Endothelial cell (in vitro differentiated cells): ENCODE data around the gene TRPC1. TPM values are rescaled to one million over a fixed set of nuclear protein-coding genes. Genes with fewer than 3 reads are reported as not detected.

Experiments used
- DNase-seq: peaks from one replicate; pipeline ENCODE4 v3.0.0; 2021; ENCODE audit warnings: low spot score
- H3K27ac Mint-ChIP-seq: one replicate; pipeline ENCODE4 v1.8.0; 2021; ENCODE audit warnings: mixed read lengths, inconsistent platforms; ENCODE audit not compliant: unreplicated experiment
- H3K27me3 Mint-ChIP-seq: one replicate; pipeline ENCODE4 v1.8.0; 2021; ENCODE audit warnings: mild to moderate bottlenecking, moderate library complexity, mixed read lengths, inconsistent platforms; ENCODE audit not compliant: unreplicated experiment
- H3K36me3 Mint-ChIP-seq: one replicate; pipeline ENCODE4 v1.8.0; 2021; ENCODE audit warnings: mild to moderate bottlenecking, low read depth, mixed read lengths, inconsistent platforms; ENCODE audit not compliant: unreplicated experiment
- H3K4me1 Mint-ChIP-seq: one replicate; pipeline ENCODE4 v1.8.0; 2021; ENCODE audit warnings: mild to moderate bottlenecking, mixed read lengths, inconsistent platforms; ENCODE audit not compliant: unreplicated experiment
- H3K4me3 Mint-ChIP-seq: one replicate; pipeline ENCODE4 v1.8.0; 2021; ENCODE audit warnings: mild to moderate bottlenecking, mixed read lengths, inconsistent platforms; ENCODE audit not compliant: unreplicated experiment
- H3K9me3 Mint-ChIP-seq: one replicate; pipeline ENCODE4 v1.8.0; 2021; ENCODE audit warnings: mixed read lengths, inconsistent platforms; ENCODE audit not compliant: unreplicated experiment
- CTCF ChIP-seq: fragments of 200-600 bp; sonication (generic); IDR thresholded peaks from one replicate; pipeline ENCODE4 v1.5.0; 2021; ENCODE audit warnings: antibody characterized with exemption; ENCODE audit not compliant: unreplicated experiment
- total RNA-seq: library from RNA; stranded (reverse); fragmentation: NEBNext Ultra II Directional; extraction: Animal tissue kit (Norgen Biotek cat#: 25700); gene quantifications from one replicate; pipeline ENCODE4 v1.2.1, GENCODE V29; 2021; ENCODE audit not compliant: unreplicated experiment

TRPC1 gene
- total RNA-seq, 1 donor from 2014 or later = 19.0 TPM

- TF ChIP-seq CTCF = no peak
- DNase-seq = no peak
- Mint-ChIP-seq H3K27ac (no peak overlapping the region), H3K4me1 (no peaks in the 10 kb centered on the region), H3K36me3 (no peaks in the 10 kb centered on the region), H3K9me3 (no peaks in the 10 kb centered on the region), H3K27me3 (no peaks in the 10 kb centered on the region), H3K4me3 (no peak overlapping the region)
These were observed 123.1 kb downstream of the TRPC1 start for GRCh38 chr3:142846779-142847577.

GRCh38 chr3:142849148-142849547 lies 125.3 kb downstream of the TRPC1 start:
- no peak for TF ChIP-seq CTCF
- Mint-ChIP-seq H3K27me3 (no peaks in the 10 kb centered on the region), H3K4me1 (no peaks in the 10 kb centered on the region), H3K36me3 (no peaks in the 10 kb centered on the region), H3K4me3 (no peak overlapping the region), H3K9me3 (no peaks in the 10 kb centered on the region), H3K27ac (no peak overlapping the region)
- no peak for DNase-seq

- Mint-ChIP-seq H3K9me3 (no peaks in the 10 kb centered on the region), H3K27me3 (no peaks in the 10 kb centered on the region), H3K27ac (no peak overlapping the region), H3K36me3 (no peaks in the 10 kb centered on the region), H3K4me3 (no peak overlapping the region), H3K4me1 (no peaks in the 10 kb centered on the region)
- no peak for TF ChIP-seq CTCF
- DNase-seq = no peak
These were observed 126.7 kb downstream of the TRPC1 start for GRCh38 chr3:142850395-142851023.

GRCh38 chr3:142852009-142852408 lies 128.2 kb downstream of the TRPC1 start:
- H3K36me3 Mint-ChIP-seq = no peaks in the 10 kb centered on the region
- no peak for TF ChIP-seq CTCF
- no peaks in the 10 kb centered on the region for H3K27me3 Mint-ChIP-seq
- no peak overlapping the region for H3K4me3 Mint-ChIP-seq
- DNase-seq = no peak
- H3K27ac Mint-ChIP-seq = no peak overlapping the region
- H3K4me1 Mint-ChIP-seq = no peaks in the 10 kb centered on the region
- H3K9me3 Mint-ChIP-seq = no peaks in the 10 kb centered on the region
